H9 (cell line): ENCODE measurements around the gene CINP. TPM values are rescaled to one million over a fixed set of nuclear protein-coding genes. Genes with fewer than 3 reads are reported as not detected.

Experiments used
- DNase-seq: peaks from one replicate; pipeline ENCODE4 v3.0.0-alpha.2; 2017
- H2AFZ ChIP-seq: one replicate; pipeline ENCODE4 v1.6.1; 2013; ENCODE audit warnings: mild to moderate bottlenecking, low read length, control low read depth, moderate library complexity
- H2AK5ac ChIP-seq: 2 replicates; pipeline ENCODE4 v1.6.1; 2013; ENCODE audit warnings: low read length, control low read depth, mixed read lengths; ENCODE audit not compliant: insufficient read length
- H2BK120ac ChIP-seq: one replicate; pipeline ENCODE4 v1.6.1; 2013; ENCODE audit warnings: low read depth, mild to moderate bottlenecking, low read length, control low read depth, inconsistent platforms; ENCODE audit not compliant: poor library complexity, severe bottlenecking
- H2BK12ac ChIP-seq: 2 replicates; pipeline ENCODE4 v1.6.1; 2013; ENCODE audit warnings: low read length, control low read depth, mixed read lengths, low read depth; ENCODE audit not compliant: insufficient read length
- H2BK15ac ChIP-seq: 2 replicates; pipeline ENCODE4 v1.6.1; 2013; ENCODE audit warnings: low read depth, low read length, control low read depth
- H2BK20ac ChIP-seq: one replicate; pipeline ENCODE4 v1.6.1; 2013; ENCODE audit warnings: low read depth, mild to moderate bottlenecking, low read length, control low read depth, inconsistent platforms; ENCODE audit not compliant: poor library complexity, severe bottlenecking
- H2BK5ac ChIP-seq: 2 replicates; pipeline ENCODE4 v1.6.1; 2013; ENCODE audit warnings: low read length, control low read depth, mixed read lengths; ENCODE audit not compliant: insufficient read length
- H3K14ac ChIP-seq: 2 replicates; pipeline ENCODE4 v1.6.1; 2013; ENCODE audit warnings: low read length, control low read depth; ENCODE audit not compliant: insufficient read depth
- H3K18ac ChIP-seq: 2 replicates; pipeline ENCODE4 v1.6.1; 2013; ENCODE audit warnings: low read depth, mild to moderate bottlenecking, mixed read lengths, low read length, control low read depth; ENCODE audit not compliant: insufficient read length
- H3K23ac ChIP-seq: 2 replicates; pipeline ENCODE4 v1.6.1; 2013; ENCODE audit warnings: low read length, control low read depth, mixed read lengths, low read depth; ENCODE audit not compliant: insufficient read length
- H3K23me2 ChIP-seq: 2 replicates; pipeline ENCODE4 v1.6.1; 2013; ENCODE audit warnings: low read depth, mild to moderate bottlenecking, mixed read lengths, low read length, control low read depth; ENCODE audit not compliant: insufficient read length, poor library complexity, severe bottlenecking
- H3K27ac ChIP-seq: 2 replicates; pipeline ENCODE4 v1.5.1; 2013; ENCODE audit warnings: low read length, control low read depth, mixed read lengths, low read depth; ENCODE audit not compliant: insufficient read length
- H3K27me3 ChIP-seq: 2 replicates; pipeline ENCODE4 v1.6.1; 2013; ENCODE audit warnings: low read length, control low read depth, inconsistent platforms; ENCODE audit not compliant: insufficient read depth
- H3K4ac ChIP-seq: 2 replicates; pipeline ENCODE4 v1.6.1; 2013; ENCODE audit warnings: low read depth, mild to moderate bottlenecking, control low read depth, inconsistent platforms, low read length, moderate library complexity
- H3K4me1 ChIP-seq: 2 replicates; pipeline ENCODE4 v1.6.1; 2013; ENCODE audit warnings: low read length, control low read depth, inconsistent platforms; ENCODE audit not compliant: insufficient read depth
- H3K4me2 ChIP-seq: 2 replicates; pipeline ENCODE4 v1.6.1; 2013; ENCODE audit warnings: low read length, control low read depth, mixed read lengths; ENCODE audit not compliant: insufficient read length, insufficient read depth
- H3K56ac ChIP-seq: 2 replicates; pipeline ENCODE4 v1.6.1; 2013; ENCODE audit warnings: low read depth, mild to moderate bottlenecking, mixed read lengths, low read length, control low read depth; ENCODE audit not compliant: insufficient read length
- H3K79me1 ChIP-seq: 2 replicates; pipeline ENCODE4 v1.6.1; 2013; ENCODE audit warnings: low read depth, mild to moderate bottlenecking, moderate library complexity, low read length, control low read depth, inconsistent platforms; ENCODE audit not compliant: insufficient read depth, poor library complexity, severe bottlenecking
- H3K79me2 ChIP-seq: 2 replicates; pipeline ENCODE4 v1.6.1; 2013; ENCODE audit warnings: low read length, control low read depth, inconsistent platforms; ENCODE audit not compliant: insufficient read depth
- H3K9ac ChIP-seq: 2 replicates; pipeline ENCODE4 v1.6.1; 2013; ENCODE audit warnings: low read length, control low read depth, mixed read lengths; ENCODE audit not compliant: insufficient read length; ENCODE audit errors: extremely low read depth
- H3K9me3 ChIP-seq: one replicate; pipeline ENCODE4 v1.6.1; 2013; ENCODE audit warnings: low read depth, low read length, inconsistent platforms; ENCODE audit not compliant: control insufficient read depth
- H3T11ph ChIP-seq: one replicate; pipeline ENCODE4 v1.6.1; 2013; ENCODE audit warnings: mild to moderate bottlenecking, low read length, control low read depth, inconsistent platforms
- H4K20me1 ChIP-seq: one replicate; pipeline ENCODE4 v1.6.1; 2013; ENCODE audit not compliant: control insufficient read depth, insufficient read length, insufficient read depth
- H4K5ac ChIP-seq: 2 replicates; pipeline ENCODE4 v1.6.1; 2013; ENCODE audit warnings: low read depth, mild to moderate bottlenecking, mixed read lengths, low read length, control low read depth; ENCODE audit not compliant: insufficient read length
- H4K8ac ChIP-seq: replicated peaks from 2 replicates; pipeline ENCODE4 v1.6.1; 2013; ENCODE audit warnings: low read length, control low read depth, mixed read lengths, low read depth; ENCODE audit not compliant: insufficient read length
- H4K91ac ChIP-seq: 2 replicates; pipeline ENCODE4 v1.6.1; 2013; ENCODE audit warnings: low read depth, mild to moderate bottlenecking, moderate library complexity, mixed read lengths, low read length, control low read depth; ENCODE audit not compliant: insufficient read length
- H3K27ac Mint-ChIP-seq, 3 experiments: 2 replicates in 2 of 3; 3 replicates in 1 of 3; pipeline ENCODE4 v1.8.0; 2020 to 2021; ENCODE audit warnings: mixed read lengths in 3 of 3, mild to moderate bottlenecking in 1 of 3, moderate library complexity in 1 of 3
- H3K27me3 Mint-ChIP-seq: 2 replicates; pipeline ENCODE4 v1.8.0; 2021; ENCODE audit warnings: low read depth, mild to moderate bottlenecking, moderate library complexity, mixed read lengths
- H3K36me3 Mint-ChIP-seq, 3 experiments: 2 replicates in 2 of 3; 3 replicates in 1 of 3; pipeline ENCODE4 v1.8.0; 2020 to 2021; ENCODE audit warnings: low read depth in 3 of 3, mixed read lengths in 3 of 3; ENCODE audit not compliant: insufficient read depth in 1 of 3
- H3K4me1 Mint-ChIP-seq, 2 experiments: 2 replicates each; pipeline ENCODE4 v1.8.0; 2020; ENCODE audit warnings: mixed read lengths in 2 of 2
- H3K4me3 Mint-ChIP-seq, 2 experiments: 2 replicates in 1 of 2; 3 replicates in 1 of 2; pipeline ENCODE4 v1.8.0; 2020 to 2021; ENCODE audit warnings: mild to moderate bottlenecking in 2 of 2, mixed read lengths in 2 of 2, moderate library complexity in 1 of 2
- H3K9me3 Mint-ChIP-seq, 2 experiments: 2 replicates in 1 of 2; 3 replicates in 1 of 2; pipeline ENCODE4 v1.8.0; 2020; ENCODE audit warnings: mild to moderate bottlenecking in 2 of 2, mixed read lengths in 2 of 2, moderate library complexity in 1 of 2
- WGBS: extraction: QIAGEN DNeasy Blood & Tissue Kit; methylation state at CpG from one replicate; pipeline ENCODE4 v1.1.7; 2013; ENCODE audit warnings: missing lambda C conversion rate, low lambda C conversion rate, mixed read lengths; ENCODE audit not compliant: insufficient read length; ENCODE audit errors: extremely low coverage; 5-methylcytosine and 5-hydroxymethylcytosine counted together
- total RNA-seq: library from RNA; stranded (reverse); gene quantifications from 2 replicates; pipeline ENCODE4 v1.2.1, GENCODE V29; 2021
- TF ChIP-seq, protein P1 (sequence below): fragments of 200-600 bp; sonication (generic); conservative IDR thresholded peaks from 3 replicates; pipeline ENCODE4 v1.8.0; 2021; ENCODE audit warnings: antibody characterized with exemption, mild to moderate bottlenecking

CINP gene
- total RNA-seq, 1 experiment from 2014 or later, result 39.5 TPM

DNA sequence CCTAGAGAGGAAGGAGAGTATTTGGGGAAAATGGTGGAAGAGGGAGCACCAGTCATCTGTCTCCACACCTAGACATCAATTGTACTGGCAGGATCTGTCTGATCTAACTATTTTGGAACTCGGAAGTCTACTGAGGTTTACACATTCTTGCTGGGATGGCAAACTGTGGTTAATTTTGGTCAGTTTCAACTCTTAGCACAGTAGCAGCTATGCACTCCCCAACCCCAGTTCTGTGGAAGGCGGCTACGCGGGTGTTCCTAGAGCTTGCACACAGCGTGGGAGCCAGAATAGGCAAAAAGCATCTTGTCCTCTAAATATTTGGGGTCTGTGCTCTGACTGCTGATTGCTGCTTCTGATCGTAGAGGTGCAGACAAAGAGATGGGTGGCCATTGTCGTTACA lies 33.8 kb upstream of the CINP start:
- no peak for DNase-seq
- no CpG with 5 or more reads among the region's 7 CpGs for WGBS
- H3K14ac ChIP-seq, result no peak overlapping the region
- no peak overlapping the region for H2BK20ac ChIP-seq
- no peak overlapping the region for H2BK12ac ChIP-seq
- H3K23ac ChIP-seq, result no peak overlapping the region
- no peak overlapping the region for H3T11ph ChIP-seq
- no peaks in the 10 kb centered on the region for H4K20me1 ChIP-seq
- H3K56ac ChIP-seq, result no peak overlapping the region
- no peaks in the 10 kb centered on the region for H3K9me3 ChIP-seq
- H3K4me3 Mint-ChIP-seq, result no peak overlapping the region
- H3K4me1 Mint-ChIP-seq, result peaks cover 23% of the 10 kb centered on the region in 2 experiments
- H3K4me2 ChIP-seq, result no peak overlapping the region
- H3K23me2 ChIP-seq, result no peaks in the 10 kb centered on the region
- no peak overlapping the region for H2BK15ac ChIP-seq
- no peak overlapping the region for H4K91ac ChIP-seq
- no peak overlapping the region for H3K18ac ChIP-seq
- H3K9me3 Mint-ChIP-seq, result peaks cover 10 to 19% of the 10 kb centered on the region in 2 experiments; a peak in 4 of 5 replicates
- no peak overlapping the region for H2BK120ac ChIP-seq
- no peak overlapping the region for H3K4ac ChIP-seq
- H3K27ac ChIP-seq, result no peak overlapping the region
- H2AK5ac ChIP-seq, result no peak overlapping the region
- no peak overlapping the region for H4K8ac ChIP-seq
- no peaks in the 10 kb centered on the region for H3K4me1 ChIP-seq
- no peak overlapping the region for H3K9ac ChIP-seq
- H3K27ac Mint-ChIP-seq, result peak overlapping the region in 1 of 3 experiments; percentile 5; a peak in 3 of 7 replicates
- TF ChIP-seq, protein P1, sequence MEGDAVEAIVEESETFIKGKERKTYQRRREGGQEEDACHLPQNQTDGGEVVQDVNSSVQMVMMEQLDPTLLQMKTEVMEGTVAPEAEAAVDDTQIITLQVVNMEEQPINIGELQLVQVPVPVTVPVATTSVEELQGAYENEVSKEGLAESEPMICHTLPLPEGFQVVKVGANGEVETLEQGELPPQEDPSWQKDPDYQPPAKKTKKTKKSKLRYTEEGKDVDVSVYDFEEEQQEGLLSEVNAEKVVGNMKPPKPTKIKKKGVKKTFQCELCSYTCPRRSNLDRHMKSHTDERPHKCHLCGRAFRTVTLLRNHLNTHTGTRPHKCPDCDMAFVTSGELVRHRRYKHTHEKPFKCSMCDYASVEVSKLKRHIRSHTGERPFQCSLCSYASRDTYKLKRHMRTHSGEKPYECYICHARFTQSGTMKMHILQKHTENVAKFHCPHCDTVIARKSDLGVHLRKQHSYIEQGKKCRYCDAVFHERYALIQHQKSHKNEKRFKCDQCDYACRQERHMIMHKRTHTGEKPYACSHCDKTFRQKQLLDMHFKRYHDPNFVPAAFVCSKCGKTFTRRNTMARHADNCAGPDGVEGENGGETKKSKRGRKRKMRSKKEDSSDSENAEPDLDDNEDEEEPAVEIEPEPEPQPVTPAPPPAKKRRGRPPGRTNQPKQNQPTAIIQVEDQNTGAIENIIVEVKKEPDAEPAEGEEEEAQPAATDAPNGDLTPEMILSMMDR, result no peak
- H3K36me3 Mint-ChIP-seq, result peaks cover 28 to 29% (median 29%) of the 10 kb centered on the region in 3 experiments
- H3K79me2 ChIP-seq, result no peaks in the 10 kb centered on the region
- H3K27me3 Mint-ChIP-seq, result no peaks in the 10 kb centered on the region; the same call in 1 of the 2 replicates
- H3K79me1 ChIP-seq, result no peaks in the 10 kb centered on the region
- no peaks in the 10 kb centered on the region for H3K27me3 ChIP-seq
- no peak overlapping the region for H2BK5ac ChIP-seq
- H4K5ac ChIP-seq, result no peak overlapping the region
- no peak overlapping the region for H2AFZ ChIP-seq
